ENCODE measurements around the gene ITIH4. TPM values are rescaled to one million over a fixed set of nuclear protein-coding genes. Genes with fewer than 3 reads are reported as not detected.

ITIH4 gene
- total RNA-seq, 1 experiment from 2014 or later = 2.4 TPM

DNA sequence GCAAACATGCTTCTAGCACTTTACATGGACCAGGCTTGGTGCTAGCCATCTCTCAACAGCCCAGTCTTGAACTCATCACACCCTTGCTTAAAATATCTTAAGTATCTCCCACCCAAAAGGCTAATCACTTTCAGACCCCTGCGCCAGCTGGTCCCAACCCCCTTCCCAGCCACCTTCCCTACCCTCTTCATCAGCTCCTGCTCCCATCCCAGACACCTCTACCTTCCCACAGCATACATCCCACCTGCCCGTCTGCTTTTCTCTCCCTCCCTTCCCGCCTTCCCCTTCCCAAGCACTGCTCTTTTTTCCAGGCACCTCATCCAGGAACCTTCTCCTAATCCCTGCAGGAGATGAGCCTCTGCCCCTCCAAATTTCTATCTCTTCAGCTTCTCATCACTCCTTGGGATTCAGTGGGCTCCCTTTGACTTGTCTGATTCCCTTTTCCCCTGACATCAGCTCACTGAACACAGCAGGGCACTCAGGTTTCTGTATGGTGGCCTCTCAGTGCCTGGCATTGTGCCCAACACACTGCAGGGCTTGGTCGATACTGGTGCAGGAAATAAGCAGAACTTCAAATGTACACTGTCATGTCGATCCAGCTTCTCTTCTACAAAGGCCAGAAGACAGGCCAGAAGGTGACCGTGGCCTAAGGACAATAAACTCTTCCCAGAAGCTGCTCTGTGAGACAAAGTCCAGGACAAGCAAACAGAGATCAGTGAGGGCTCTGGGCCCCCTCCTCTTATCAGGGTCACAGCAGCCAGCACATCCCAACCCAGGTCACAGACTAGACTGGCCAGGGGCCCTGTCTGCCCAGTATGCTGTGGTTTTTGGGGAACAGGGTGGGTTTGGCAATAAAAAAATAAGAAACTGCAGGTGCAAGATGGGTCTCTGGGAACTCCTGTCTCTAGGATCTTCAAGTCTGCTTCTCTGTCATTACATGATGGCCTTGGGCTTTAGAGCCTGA lies 55.3 kb downstream of the ITIH4 start:
- H3K27ac Mint-ChIP-seq = no peak overlapping the region
- ATAC-seq (no peak), DNase-seq (ENCODE audit: low spot score) (no peak)
- no peaks in the 10 kb centered on the region for H3K4me1 Mint-ChIP-seq
- no peaks in the 10 kb centered on the region for H3K9me3 Mint-ChIP-seq
- ChIA-PET POLR2A (no interaction called here), CTCF (interaction anchor here (0.5 to 2.1 kb wide), 5 partner anchors 11 to 753 kb away, joined by 3 to 13 read pairs (median 4); no protein-coding TSS in a partner anchor)
- TF ChIP-seq, protein P1, sequence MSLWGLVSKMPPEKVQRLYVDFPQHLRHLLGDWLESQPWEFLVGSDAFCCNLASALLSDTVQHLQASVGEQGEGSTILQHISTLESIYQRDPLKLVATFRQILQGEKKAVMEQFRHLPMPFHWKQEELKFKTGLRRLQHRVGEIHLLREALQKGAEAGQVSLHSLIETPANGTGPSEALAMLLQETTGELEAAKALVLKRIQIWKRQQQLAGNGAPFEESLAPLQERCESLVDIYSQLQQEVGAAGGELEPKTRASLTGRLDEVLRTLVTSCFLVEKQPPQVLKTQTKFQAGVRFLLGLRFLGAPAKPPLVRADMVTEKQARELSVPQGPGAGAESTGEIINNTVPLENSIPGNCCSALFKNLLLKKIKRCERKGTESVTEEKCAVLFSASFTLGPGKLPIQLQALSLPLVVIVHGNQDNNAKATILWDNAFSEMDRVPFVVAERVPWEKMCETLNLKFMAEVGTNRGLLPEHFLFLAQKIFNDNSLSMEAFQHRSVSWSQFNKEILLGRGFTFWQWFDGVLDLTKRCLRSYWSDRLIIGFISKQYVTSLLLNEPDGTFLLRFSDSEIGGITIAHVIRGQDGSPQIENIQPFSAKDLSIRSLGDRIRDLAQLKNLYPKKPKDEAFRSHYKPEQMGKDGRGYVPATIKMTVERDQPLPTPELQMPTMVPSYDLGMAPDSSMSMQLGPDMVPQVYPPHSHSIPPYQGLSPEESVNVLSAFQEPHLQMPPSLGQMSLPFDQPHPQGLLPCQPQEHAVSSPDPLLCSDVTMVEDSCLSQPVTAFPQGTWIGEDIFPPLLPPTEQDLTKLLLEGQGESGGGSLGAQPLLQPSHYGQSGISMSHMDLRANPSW (CRISPR knock-in tag; conservative IDR thresholded peaks at IDR 0.05; ENCODE audit: low read depth) = no peak
- peak; percentile 70 for TF ChIP-seq GABPB1 (CRISPR knock-in tag; IDR thresholded peaks at IDR 0.05)
- no peaks in the 10 kb centered on the region for H3K36me3 Mint-ChIP-seq
- no peak overlapping the region for H3K4me3 Mint-ChIP-seq
- no peaks in the 10 kb centered on the region for H3K27me3 Mint-ChIP-seq (ENCODE audit: low read depth)

DNA sequence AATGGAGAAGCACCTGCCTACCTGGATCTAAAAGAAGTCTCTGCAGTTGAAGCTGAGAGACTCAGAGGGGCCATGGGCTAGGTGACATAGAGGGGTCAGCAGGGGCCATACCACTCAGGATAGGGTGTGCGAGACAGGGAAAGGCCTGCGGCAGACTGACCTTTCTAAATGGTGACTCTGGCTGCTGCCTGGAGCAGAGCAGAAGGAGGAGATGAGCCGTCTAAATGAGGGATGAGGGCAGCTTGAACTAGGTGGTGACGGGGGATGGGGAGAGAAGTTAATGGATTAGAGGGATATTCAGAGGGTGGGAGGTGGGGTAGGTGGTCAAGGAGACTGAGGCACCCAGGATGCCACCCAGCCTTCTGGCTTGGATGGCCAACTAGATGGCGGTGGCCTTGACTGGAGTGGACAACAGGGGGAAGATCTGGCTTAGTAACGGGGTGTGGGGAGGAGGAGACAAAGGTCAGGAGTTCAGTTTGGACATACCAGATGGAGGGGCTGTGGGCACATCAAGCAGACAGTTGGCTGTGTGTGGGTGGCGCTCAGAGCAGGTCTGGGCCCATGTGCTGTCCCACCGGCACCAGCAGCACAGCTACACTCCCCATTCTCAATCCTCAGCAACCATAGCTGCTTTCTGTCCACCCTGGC lies 56.3 kb downstream of the ITIH4 start:
- Mint-ChIP-seq H3K4me3 (no peak overlapping the region), H3K27ac (no peak overlapping the region), H3K9me3 (no peaks in the 10 kb centered on the region), H3K36me3 (no peaks in the 10 kb centered on the region), H3K27me3 (ENCODE audit: low read depth) (no peaks in the 10 kb centered on the region), H3K4me1 (peaks cover 6% of the 10 kb centered on the region)
- CTCF ChIA-PET = interaction anchor here (0.5 to 2.2 kb wide), 4 partner anchors 10 to 47 kb away, joined by 3 to 13 read pairs (median 6); no protein-coding TSS in a partner anchor
- ATAC-seq (no peak), DNase-seq (ENCODE audit: low spot score) (no peak)
- POLR2A ChIA-PET = no interaction called here
- TF ChIP-seq, protein P2, sequence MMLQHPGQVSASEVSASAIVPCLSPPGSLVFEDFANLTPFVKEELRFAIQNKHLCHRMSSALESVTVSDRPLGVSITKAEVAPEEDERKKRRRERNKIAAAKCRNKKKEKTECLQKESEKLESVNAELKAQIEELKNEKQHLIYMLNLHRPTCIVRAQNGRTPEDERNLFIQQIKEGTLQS (CRISPR knock-in tag; conservative IDR thresholded peaks at IDR 0.05) = no peak
- TF ChIP-seq, protein P3, sequence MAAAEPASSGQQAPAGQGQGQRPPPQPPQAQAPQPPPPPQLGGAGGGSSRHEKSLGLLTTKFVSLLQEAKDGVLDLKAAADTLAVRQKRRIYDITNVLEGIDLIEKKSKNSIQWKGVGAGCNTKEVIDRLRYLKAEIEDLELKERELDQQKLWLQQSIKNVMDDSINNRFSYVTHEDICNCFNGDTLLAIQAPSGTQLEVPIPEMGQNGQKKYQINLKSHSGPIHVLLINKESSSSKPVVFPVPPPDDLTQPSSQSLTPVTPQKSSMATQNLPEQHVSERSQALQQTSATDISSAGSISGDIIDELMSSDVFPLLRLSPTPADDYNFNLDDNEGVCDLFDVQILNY (CRISPR knock-in tag; IDR thresholded peaks at IDR 0.05) = no peak
- TF ChIP-seq IRF2 (CRISPR knock-in tag; IDR thresholded peaks at IDR 0.05; ENCODE audit: borderline replicate concordance, low read depth) (no peak), CREM (CRISPR knock-in tag; IDR thresholded peaks at IDR 0.05) (no peak), GRHL2 (CRISPR knock-in tag; IDR thresholded peaks at IDR 0.05; ENCODE audit: insufficient replicate concordance, severe bottlenecking) (no peak), HMGA2 (CRISPR knock-in tag; IDR thresholded peaks at IDR 0.05) (no peak), MXD4 (CRISPR knock-in tag; IDR thresholded peaks at IDR 0.05; ENCODE audit: borderline replicate concordance) (no peak), ESRRA (CRISPR knock-in tag; IDR thresholded peaks at IDR 0.05; ENCODE audit: borderline replicate concordance) (no peak), ZNF232 (CRISPR knock-in tag; IDR thresholded peaks at IDR 0.05) (no peak), ZNF396 (CRISPR knock-in tag; IDR thresholded peaks at IDR 0.05; ENCODE audit: borderline replicate concordance) (no peak), NR3C1 (CRISPR knock-in tag; conservative IDR thresholded peaks at IDR 0.05; ENCODE audit: low read depth) (no peak), JUN (CRISPR knock-in tag; IDR thresholded peaks at IDR 0.05) (no peak), NFATC4 (CRISPR knock-in tag; IDR thresholded peaks at IDR 0.05) (no peak), ETV6 (CRISPR knock-in tag; IDR thresholded peaks at IDR 0.05) (no peak)
- TF ChIP-seq, protein P4, sequence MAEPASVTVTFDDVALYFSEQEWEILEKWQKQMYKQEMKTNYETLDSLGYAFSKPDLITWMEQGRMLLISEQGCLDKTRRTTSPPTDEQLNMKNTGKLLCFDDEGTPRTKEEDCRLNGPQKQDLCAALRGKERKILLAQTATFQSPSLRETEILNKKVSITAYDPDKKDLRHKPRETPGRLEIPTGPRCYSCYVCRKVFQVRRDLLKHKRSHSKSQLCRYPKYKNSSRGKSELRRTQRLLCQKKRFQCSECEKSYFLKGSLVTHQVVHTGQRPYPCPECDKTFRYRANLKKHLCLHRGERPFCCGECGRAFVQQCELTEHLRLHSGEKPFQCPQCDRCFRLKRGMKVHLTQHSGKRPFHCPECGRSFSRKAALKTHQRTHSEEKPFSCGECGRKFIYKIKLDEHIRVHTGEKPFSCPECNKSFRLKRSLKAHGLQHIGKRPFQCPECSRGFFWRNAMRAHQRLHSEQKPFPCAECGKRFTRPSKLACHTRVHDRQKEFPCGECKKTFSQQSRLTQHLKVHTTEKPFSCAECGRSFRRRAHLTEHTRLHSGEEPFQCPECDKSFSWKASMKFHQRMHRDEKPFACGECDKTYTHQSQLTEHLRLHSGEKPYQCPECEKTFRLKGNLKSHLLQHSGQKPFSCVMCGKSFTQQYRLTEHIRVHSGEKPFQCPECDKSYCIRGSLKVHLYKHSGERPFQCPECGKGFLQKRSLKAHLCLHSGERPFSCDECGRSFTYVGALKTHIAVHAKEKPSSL (CRISPR knock-in tag; conservative IDR thresholded peaks at IDR 0.05) = no peak
- TF ChIP-seq, protein P5, sequence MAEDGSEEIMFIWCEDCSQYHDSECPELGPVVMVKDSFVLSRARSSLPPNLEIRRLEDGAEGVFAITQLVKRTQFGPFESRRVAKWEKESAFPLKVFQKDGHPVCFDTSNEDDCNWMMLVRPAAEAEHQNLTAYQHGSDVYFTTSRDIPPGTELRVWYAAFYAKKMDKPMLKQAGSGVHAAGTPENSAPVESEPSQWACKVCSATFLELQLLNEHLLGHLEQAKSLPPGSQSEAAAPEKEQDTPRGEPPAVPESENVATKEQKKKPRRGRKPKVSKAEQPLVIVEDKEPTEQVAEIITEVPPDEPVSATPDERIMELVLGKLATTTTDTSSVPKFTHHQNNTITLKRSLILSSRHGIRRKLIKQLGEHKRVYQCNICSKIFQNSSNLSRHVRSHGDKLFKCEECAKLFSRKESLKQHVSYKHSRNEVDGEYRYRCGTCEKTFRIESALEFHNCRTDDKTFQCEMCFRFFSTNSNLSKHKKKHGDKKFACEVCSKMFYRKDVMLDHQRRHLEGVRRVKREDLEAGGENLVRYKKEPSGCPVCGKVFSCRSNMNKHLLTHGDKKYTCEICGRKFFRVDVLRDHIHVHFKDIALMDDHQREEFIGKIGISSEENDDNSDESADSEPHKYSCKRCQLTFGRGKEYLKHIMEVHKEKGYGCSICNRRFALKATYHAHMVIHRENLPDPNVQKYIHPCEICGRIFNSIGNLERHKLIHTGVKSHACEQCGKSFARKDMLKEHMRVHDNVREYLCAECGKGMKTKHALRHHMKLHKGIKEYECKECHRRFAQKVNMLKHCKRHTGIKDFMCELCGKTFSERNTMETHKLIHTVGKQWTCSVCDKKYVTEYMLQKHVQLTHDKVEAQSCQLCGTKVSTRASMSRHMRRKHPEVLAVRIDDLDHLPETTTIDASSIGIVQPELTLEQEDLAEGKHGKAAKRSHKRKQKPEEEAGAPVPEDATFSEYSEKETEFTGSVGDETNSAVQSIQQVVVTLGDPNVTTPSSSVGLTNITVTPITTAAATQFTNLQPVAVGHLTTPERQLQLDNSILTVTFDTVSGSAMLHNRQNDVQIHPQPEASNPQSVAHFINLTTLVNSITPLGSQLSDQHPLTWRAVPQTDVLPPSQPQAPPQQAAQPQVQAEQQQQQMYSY (CRISPR knock-in tag; IDR thresholded peaks at IDR 0.05) = no peak
- TF ChIP-seq, protein P6, sequence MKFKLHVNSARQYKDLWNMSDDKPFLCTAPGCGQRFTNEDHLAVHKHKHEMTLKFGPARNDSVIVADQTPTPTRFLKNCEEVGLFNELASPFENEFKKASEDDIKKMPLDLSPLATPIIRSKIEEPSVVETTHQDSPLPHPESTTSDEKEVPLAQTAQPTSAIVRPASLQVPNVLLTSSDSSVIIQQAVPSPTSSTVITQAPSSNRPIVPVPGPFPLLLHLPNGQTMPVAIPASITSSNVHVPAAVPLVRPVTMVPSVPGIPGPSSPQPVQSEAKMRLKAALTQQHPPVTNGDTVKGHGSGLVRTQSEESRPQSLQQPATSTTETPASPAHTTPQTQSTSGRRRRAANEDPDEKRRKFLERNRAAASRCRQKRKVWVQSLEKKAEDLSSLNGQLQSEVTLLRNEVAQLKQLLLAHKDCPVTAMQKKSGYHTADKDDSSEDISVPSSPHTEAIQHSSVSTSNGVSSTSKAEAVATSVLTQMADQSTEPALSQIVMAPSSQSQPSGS (CRISPR knock-in tag; IDR thresholded peaks at IDR 0.05; ENCODE audit: borderline replicate concordance, low read depth) = no peak
